Body of pancreas (tissue), 4 donors: ENCODE results near the gene TTYH2. TPM values are rescaled to one million over a fixed set of nuclear protein-coding genes. Genes with fewer than 3 reads are reported as not detected.
A peak's percentile ranks its signal among the peaks of the same experiment; 100 is the strongest.

Experiments used
- ATAC-seq: fragments of 150-250 bp; one replicate; pipeline ENCODE4 v1.9.1; 2016
- DNase-seq, 4 donors: peaks; one replicate each; pipeline ENCODE4 v3.0.0-alpha.2; 2019
- H3K27ac ChIP-seq, 4 donors: fragments of 200-600 bp; sonication (generic); 1 replicate in 3 of 4; 2 replicates in 1 of 4; pipeline versions ENCODE4 v1.5.1 to v1.6.1; 2016 to 2019; ENCODE audit warnings: mild to moderate bottlenecking in 1 of 4, mixed read lengths in 1 of 4, moderate library complexity in 1 of 4
- H3K27me3 ChIP-seq, 2 donors: fragments of 200-600 bp; sonication (generic); one replicate each; pipeline ENCODE4 v1.6.0; 2016; ENCODE audit warnings: mild to moderate bottlenecking in 1 of 2
- H3K36me3 ChIP-seq, 2 donors: fragments of 200-600 bp; sonication (generic); replicated peaks in 1 of 2; 2 replicates each; pipeline ENCODE4 v1.5.1; 2016; ENCODE audit warnings: low read depth in 2 of 2; ENCODE audit not compliant: insufficient read depth in 1 of 2
- H3K4me1 ChIP-seq: fragments of 200-600 bp; sonication (generic); one replicate; pipeline ENCODE4 v1.6.0; 2016
- H3K4me3 ChIP-seq, 2 donors: fragments of 200-600 bp; sonication (generic); 1 replicate in 1 of 2; 2 replicates in 1 of 2; pipeline ENCODE4 v1.5.1; 2016 to 2019
- H3K9me3 ChIP-seq, 3 donors: fragments of 200-600 bp; sonication (generic); 1 replicate in 2 of 3; 2 replicates in 1 of 3; pipeline ENCODE4 v1.5.1; 2016
- POLR2A ChIP-seq, 3 donors: fragments of 450-650 bp; IDR thresholded peaks; one replicate each; pipeline ENCODE4 v1.6.1; 2016; ENCODE audit warnings: antibody characterized with exemption in 3 of 3, mild to moderate bottlenecking in 2 of 3
- WGBS, 2 donors: methylation state at CpG; one replicate each; pipeline ENCODE4 v1.1.5; 2017; 5-methylcytosine and 5-hydroxymethylcytosine counted together
- intact Hi-C: fragments of 100-400 bp; cut with DNase I; formaldehyde crosslinking; loops from one replicate; pipeline ENCODE4 v1.15.1; 2023
- total RNA-seq, 2 donors: library from RNA; depleted of rRNA; stranded (reverse); fragments of >200 nt; gene quantifications; one replicate each; pipeline ENCODE4 v1.1.0, GENCODE V29; 2016
- TF ChIP-seq, protein P1 (sequence below), 7 experiments: fragments of 450-650 bp in 4 of 7; fragments of 200-600 bp in 3 of 7; sonication (generic) in 3 of 7; IDR thresholded peaks; one replicate each; pipeline ENCODE4 v1.5.1; 2016 to 2019; ENCODE audit warnings: antibody characterized with exemption in 7 of 7

TTYH2 gene
- total RNA-seq, 2 donors from 2014 or later, result 8.0 to 14.8 TPM

DNA sequence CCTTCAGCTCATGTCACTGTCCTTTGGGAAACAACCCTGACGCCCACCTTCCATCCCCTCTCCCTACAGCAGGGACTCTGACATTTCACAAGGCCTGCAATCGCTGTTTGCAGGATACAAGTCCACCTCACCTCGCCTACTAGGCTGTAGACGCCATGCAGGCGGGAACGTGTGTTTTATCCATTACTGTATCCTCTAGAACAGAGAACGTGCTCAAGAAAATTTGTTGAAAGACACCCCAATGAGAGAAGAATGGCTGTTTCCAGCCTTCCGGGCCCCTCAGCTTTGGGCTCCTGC, 1.5 kb upstream of the TTYH2 start:
- ATAC-seq, result no peak
- no peak for DNase-seq
- intact Hi-C loops, result no loop called here
- no peak overlapping the region for H3K4me3 ChIP-seq
- 58% methylated on average over 7 to 8 of the region's 8 CpGs for WGBS, 2 donors
- no peak overlapping the region for H3K27ac ChIP-seq
- no peaks in the 10 kb centered on the region for H3K27me3 ChIP-seq
- peaks cover 0 to 8% of the 10 kb centered on the region in 2 donors for H3K36me3 ChIP-seq
- TF ChIP-seq, protein P1, sequence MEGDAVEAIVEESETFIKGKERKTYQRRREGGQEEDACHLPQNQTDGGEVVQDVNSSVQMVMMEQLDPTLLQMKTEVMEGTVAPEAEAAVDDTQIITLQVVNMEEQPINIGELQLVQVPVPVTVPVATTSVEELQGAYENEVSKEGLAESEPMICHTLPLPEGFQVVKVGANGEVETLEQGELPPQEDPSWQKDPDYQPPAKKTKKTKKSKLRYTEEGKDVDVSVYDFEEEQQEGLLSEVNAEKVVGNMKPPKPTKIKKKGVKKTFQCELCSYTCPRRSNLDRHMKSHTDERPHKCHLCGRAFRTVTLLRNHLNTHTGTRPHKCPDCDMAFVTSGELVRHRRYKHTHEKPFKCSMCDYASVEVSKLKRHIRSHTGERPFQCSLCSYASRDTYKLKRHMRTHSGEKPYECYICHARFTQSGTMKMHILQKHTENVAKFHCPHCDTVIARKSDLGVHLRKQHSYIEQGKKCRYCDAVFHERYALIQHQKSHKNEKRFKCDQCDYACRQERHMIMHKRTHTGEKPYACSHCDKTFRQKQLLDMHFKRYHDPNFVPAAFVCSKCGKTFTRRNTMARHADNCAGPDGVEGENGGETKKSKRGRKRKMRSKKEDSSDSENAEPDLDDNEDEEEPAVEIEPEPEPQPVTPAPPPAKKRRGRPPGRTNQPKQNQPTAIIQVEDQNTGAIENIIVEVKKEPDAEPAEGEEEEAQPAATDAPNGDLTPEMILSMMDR (IDR thresholded peaks at IDR 0.05), result no peak
- TF ChIP-seq POLR2A (IDR thresholded peaks at IDR 0.05), result no peak
- peaks cover 61% of the 10 kb centered on the region for H3K4me1 ChIP-seq
- H3K9me3 ChIP-seq, result no peaks in the 10 kb centered on the region

DNA sequence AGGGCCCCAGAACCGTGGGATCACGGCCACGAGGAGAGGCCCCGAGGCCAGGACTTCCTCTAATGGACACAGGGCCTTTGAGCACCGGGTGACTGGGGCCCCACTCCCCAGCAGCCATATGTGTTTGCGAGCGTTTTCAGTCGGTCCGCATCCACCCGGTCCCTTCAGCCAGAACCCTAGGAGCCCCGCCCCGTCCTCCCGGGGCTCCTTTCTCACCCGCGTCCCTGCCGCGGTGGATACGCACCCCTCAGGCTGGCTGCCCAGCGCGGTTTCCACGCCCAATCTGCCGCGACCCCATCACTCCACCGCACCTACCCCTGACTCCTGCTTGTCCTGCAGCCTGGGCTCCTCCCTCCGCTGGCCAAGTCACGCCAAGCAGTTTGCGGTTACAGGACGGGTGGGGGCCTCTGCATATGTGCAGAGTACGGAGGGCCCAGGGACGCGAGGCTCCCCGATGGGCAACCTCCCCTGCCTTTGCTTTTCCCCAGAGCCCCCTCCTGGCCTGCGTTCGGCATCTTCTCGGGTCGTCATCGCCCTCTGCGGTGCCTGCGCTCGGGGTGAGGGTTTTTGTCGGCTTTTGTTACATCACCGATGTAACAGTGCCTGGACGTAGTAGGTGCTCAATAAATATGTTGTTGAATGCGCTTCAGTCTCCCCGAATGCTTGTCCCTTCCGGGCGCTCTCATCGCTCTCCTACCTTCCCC, 1.0 kb upstream of the TTYH2 start:
- Histone ChIP-seq H3K9me3 (no peaks in the 10 kb centered on the region), H3K27me3 (no peaks in the 10 kb centered on the region), H3K4me3 (peak overlapping the region; percentile 6 to 18), H3K4me1 (peaks cover 57% of the 10 kb centered on the region), H3K36me3 (peaks cover 0 to 8% of the 10 kb centered on the region in 2 donors), H3K27ac (peak overlapping the region in 3 of 4 donors; percentile 70 to 81 (median 74))
- 3 to 7% methylated on average over 23 to 48 of the region's 48 CpGs for WGBS, 2 donors
- ATAC-seq (no peak), DNase-seq (peak in 2 of 4 donors; percentile 25 to 28)
- TF ChIP-seq POLR2A (IDR thresholded peaks at IDR 0.05), result no peak
- TF ChIP-seq, protein P1 (IDR thresholded peaks at IDR 0.05), result no peak
- intact Hi-C loops, result no loop called here

DNA sequence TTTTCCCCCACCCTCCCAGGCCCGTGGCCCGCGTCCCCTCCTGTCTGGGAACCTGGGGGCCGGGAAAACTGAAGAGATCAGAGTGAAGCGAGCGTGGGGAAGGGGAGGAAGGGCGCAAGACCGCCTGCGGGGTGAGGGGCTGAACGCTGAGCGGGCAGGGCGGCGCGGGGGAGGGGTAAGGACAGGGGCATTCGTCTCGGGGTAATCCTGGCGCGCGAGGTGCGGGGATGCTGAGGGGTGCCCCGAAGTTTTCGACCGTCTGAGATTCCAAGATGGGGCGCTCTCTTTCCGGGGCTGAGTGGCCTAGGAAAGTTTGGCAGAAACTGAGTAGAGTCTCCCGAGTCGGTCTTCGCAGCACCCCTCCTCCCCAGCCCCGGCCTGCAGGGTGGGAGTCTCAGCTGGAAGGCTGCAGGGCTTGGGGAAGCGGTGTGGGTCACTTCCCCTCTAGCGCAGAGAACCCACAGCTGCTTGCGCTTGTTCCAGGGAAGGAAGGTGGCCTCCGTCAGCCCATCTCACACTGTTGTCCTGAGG, 555 bp downstream of the TTYH2 start:
- peak overlapping the region in 2 of 4 donors; percentile 4 to 5 for H3K27ac ChIP-seq
- H3K4me1 ChIP-seq, result peaks cover 46% of the 10 kb centered on the region
- H3K4me3 ChIP-seq, result peak overlapping the region; percentile 26 to 36
- peaks cover 0 to 6% of the 10 kb centered on the region in 2 donors for H3K36me3 ChIP-seq
- H3K27me3 ChIP-seq, result no peaks in the 10 kb centered on the region
- DNase-seq (peak in 2 of 4 donors; percentile 27 to 47), ATAC-seq (no peak)
- no peak for TF ChIP-seq POLR2A (IDR thresholded peaks at IDR 0.05)
- TF ChIP-seq, protein P1 (IDR thresholded peaks at IDR 0.05), result no peak
- 18 to 25% methylated on average over 17 to 33 of the region's 33 CpGs for WGBS, 2 donors
- intact Hi-C loops, result no loop called here
- no peaks in the 10 kb centered on the region for H3K9me3 ChIP-seq

DNA sequence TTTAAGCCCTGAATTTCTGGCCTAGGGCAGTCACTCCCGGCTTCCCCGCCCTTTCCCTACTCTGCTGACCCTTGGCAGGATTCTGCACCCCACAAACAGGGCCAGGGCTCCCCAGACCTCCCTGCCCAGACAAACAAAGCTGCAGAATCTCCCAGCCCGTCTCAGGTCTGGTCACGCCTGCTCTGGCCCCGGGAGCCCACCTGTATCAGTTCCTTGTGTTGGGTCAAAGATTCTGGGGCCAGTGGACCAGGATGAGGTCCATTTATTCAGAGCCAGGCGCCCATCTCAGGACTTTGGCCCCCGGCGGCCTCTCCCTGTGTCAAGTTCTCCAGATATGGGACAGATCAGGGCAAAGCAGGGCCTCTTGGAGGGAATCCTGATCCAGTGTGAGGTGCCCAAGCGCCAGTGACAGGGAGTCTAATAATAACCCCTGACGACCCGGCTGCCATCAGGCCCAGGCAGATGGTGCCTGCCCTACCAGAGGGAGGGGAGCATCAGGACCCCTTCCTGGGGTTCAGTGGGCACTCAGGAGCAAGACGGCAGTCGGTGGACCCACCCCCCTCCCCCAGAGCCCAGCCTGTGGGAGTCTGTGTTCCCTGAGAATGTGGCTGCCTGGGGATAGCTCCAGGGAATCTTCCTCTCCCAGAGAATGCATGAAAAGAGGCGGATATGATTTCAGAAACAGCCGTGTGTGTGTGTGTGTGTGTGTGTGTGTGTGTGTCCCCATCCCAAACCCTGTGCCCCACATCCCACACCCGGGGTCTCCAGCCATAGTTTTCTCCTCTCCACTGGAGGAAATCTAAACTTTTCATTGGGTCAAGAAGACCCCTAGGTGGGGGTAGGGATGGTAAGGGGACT, 1.3 kb downstream of the TTYH2 start:
- Histone ChIP-seq H3K36me3 (no peaks in the 10 kb centered on the region), H3K27ac (no peak overlapping the region), H3K9me3 (no peaks in the 10 kb centered on the region), H3K4me3 (no peak overlapping the region), H3K27me3 (no peaks in the 10 kb centered on the region), H3K4me1 (peaks cover 46% of the 10 kb centered on the region)
- ATAC-seq (no peak), DNase-seq (no peak)
- 47 to 64% methylated on average over 10 to 11 of the region's 16 CpGs for WGBS, 2 donors
- intact Hi-C loops, result no loop called here
- TF ChIP-seq POLR2A (IDR thresholded peaks at IDR 0.05), result no peak
- TF ChIP-seq, protein P1 (IDR thresholded peaks at IDR 0.05), result no peak
